Activated CD4-positive, alpha-beta T cell treated with anti-CD3 and anti-CD28 coated beads, Interleukin-2, Interleukin-4, amounts not matched to agents 100 ng/mL and 50 ng/mL, durations not matched to agents 16 hours and 8 hours (primary cell): Measurements from ENCODE around the gene DNAH6.

Experiments
- DNase-seq: peaks from one replicate; pipeline ENCODE4 v3.0.0-alpha.2; 2020; ENCODE audit warnings: low spot score

The DNAH6 gene

GRCh38 chr2:84631985-84632384 lies 115.7 kb downstream of the DNAH6 start:
- DNase-seq: no peak

GRCh38 chr2:84636080-84636971 lies 120.0 kb downstream of the DNAH6 start:
- DNase-seq: no peak

DNA sequence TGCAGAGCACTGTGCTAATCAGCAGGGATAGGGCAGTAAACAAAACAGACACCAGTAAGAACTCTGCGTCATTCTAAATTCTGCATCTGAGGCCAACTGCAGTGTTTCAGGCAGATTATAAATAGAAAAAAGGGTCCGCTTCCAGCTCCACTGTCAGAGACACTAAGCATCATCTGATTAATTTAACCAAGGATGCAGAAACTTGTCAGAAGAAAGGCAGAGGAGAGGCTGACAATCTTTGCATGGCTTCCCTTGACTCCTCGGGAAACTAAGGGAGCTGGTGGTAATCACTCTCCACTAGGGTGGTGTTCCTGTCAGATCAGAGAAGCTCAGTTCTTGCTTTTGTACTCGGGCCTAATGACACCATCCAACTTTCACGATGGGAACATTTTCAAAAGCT lies 123.5 kb downstream of the DNAH6 start:
- no peak for DNase-seq

DNA sequence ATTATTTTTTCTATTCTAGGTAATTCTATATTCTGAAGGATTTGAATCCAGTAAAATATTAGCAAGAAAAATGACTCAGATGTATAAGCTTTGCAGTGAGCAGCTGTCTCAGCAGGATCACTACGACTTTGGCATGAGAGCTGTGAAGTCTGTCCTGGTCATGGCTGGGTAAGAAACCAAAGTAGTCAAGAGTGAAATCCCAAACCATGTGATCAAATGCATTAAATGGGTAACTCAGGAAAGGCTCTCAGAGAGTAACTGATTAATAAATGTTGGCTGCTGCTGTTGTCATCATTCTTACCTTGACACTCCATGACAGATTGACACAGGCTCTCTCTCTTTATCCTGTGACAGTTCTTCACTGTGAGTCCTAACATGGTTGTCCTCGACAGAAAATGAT lies 124.1 kb downstream of the DNAH6 start:
- no peak for DNase-seq

DNA sequence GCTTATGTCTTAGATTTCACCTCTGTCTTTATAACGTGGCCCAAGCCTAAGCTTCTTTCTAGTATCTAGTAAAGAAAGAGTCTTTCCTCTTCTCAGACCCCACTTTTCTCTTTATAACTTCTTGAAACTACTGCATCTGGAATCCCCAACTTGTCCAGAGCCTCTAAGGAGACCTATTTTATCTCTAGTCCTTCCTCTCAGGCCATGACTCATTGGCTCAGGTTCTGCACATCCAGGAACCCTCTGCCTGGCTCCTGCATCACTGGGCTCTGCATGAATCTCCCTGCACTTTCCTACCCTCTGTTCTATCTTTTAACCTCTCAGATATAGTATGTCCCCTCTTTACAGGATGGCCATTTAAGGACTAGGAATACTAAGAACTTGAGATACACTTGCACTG lies 124.7 kb downstream of the DNAH6 start:
- DNase-seq: no peak

- no peak for DNase-seq
These were observed 127.7 kb downstream of the DNAH6 start for GRCh38 chr2:84643991-84644390.

GRCh38 chr2:84646514-84646913 lies 130.2 kb downstream of the DNAH6 start:
- DNase-seq: no peak

- DNase-seq: no peak
These were observed 131.0 kb downstream of the DNAH6 start for GRCh38 chr2:84647267-84647666.

- no peak for DNase-seq
These were observed 132.8 kb downstream of the DNAH6 start for GRCh38 chr2:84649058-84649457.

GRCh38 chr2:84649487-84650142 lies 133.3 kb downstream of the DNAH6 start:
- DNase-seq: no peak

- DNase-seq: no peak
These were observed 136.1 kb downstream of the DNAH6 start for GRCh38 chr2:84652431-84652830.

GRCh38 chr2:84653302-84653701 lies 137.0 kb downstream of the DNAH6 start:
- DNase-seq: no peak

GRCh38 chr2:84654414-84654813 lies 138.1 kb downstream of the DNAH6 start:
- DNase-seq: no peak

DNA sequence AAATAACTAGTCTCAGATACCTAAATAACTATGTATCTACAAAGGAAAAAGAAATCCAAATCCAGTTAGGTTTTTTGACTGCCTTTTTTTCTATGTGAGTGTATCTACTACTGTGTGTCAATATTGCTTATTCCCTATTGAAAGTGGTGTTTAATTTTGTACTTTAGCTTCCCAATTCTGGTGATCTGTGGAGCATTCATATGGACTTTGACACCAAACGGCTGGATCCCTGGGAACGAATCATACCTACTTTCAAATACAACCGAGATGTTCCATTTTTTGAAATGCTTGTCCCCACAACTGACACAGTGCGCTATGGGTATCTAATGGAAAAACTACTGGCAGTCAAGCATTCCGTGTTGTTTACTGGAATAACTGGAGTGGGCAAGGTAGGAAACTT lies 152.8 kb downstream of the DNAH6 start:
- DNase-seq: no peak

DNA sequence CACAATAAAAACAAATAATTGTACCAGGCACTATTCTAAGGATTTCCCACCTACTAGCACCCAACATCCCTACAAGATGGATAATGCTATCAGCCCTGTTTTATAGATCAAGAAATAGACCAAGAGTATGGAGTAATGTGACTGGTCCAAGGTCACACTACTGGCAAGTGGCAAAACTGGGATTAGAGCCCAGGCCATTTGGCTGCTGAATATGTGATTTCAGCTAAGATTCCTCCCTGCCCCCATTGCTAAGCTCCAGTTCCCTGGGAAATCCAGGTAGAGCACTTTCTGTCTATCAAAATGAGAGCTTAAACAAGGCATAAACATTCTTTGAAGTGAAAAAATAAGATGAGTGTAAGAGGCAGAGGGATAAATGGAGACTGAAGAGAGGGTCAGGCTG lies 157.8 kb downstream of the DNAH6 start:
- no peak for DNase-seq

- no peak for DNase-seq
These were observed 158.3 kb downstream of the DNAH6 start for GRCh38 chr2:84674586-84674985.

DNA sequence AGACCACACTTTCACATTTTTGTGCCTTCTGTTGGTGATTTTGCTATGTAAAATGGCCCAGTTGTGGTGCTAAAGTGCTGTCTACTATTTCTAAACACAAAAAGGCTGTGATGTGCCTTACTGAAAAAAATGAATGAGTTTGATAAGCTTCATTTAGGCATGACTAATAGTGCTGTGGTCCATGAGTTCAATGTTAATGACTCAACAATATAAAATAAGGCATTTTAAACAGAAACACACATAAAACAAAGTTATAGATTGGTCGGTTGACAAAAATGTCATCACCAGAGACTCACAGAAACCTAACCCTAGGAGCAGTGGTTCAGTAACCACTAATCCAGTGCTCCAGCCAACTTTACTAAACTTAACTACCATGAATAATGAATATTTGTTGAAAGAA lies 160.0 kb downstream of the DNAH6 start:
- DNase-seq: no peak

- no peak for DNase-seq
These were observed 161.9 kb downstream of the DNAH6 start for GRCh38 chr2:84678214-84678613.

- no peak for DNase-seq
These were observed 170.6 kb downstream of the DNAH6 start for GRCh38 chr2:84686783-84687476.

- DNase-seq: no peak
These were observed 171.3 kb downstream of the DNAH6 start for GRCh38 chr2:84687498-84688149.

- DNase-seq: no peak
These were observed 173.9 kb downstream of the DNAH6 start for GRCh38 chr2:84690225-84690624.

DNA sequence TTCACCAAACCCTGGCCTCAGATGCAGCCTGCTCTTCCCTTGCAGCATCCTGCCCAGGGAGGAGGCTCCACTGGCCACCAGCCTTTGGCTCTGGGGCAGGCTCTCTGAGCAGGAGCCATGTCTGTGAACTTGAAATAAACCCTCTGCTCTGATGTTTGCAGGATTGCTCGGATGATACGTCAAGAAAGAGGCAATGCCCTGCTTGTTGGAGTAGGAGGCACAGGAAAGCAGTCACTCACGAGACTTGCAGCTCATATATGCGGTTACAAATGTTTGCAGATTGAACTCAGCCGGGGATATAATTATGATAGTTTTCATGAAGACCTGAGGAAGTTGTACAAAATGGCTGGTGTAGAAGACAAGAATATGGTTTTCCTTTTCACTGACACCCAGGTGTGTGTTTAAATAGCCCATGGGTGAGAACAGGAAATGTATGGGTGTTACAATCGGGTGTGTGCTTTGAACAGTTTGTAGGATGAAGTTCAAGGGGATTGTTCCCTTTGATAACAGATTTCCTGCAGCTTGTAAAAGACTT lies 177.9 kb downstream of the DNAH6 start:
- DNase-seq: no peak
